HG03095 (cell line): ENCODE data around the gene SEC11C.

Experiments used
- ATAC-seq: cut with Tn5 transposase; IDR thresholded peaks from one replicate; pipeline ENCODE4 v1.9.1; 2021; ENCODE audit warnings: moderate library complexity; ENCODE audit not compliant: unreplicated experiment

Gene SEC11C

DNA sequence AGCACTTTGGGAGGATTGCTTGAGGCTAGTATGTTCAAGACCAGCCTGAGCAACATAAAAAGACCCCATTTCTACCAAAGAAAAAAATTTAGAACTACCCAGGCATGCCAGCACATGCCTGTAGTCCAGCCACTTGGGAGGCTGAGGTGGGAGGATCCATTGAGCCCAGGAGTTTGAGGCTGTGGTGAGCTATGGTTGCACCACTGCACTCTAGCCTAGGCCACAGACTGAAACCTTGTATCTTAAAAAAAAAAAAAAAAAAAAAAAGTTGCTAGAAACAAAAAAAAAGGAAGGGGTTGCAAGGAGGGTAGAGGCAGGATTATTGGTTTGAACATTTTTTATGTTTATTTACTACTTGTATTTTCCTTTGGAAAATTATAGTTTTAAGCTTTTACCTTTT is 4.8 kb downstream of the SEC11C start:
- no peak for ATAC-seq

DNA sequence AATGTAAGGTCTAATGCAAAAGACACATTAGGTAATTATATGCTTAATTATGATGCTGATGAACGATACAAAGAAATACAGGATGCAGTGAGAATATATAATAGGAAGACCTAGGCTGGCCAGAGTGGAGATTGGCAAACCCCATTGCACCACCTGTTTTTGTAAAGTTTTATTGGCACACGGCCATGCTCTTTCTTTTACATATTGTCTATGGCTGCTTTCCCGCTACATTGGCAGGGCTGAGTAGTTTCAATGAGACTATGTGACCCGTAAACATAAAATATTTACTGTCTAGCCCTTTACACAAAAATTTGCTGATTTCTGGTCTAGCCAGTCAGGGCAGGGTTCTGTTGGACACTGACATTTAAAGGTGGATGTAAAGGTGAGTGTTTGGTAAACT is 5.4 kb downstream of the SEC11C start:
- no peak for ATAC-seq

DNA sequence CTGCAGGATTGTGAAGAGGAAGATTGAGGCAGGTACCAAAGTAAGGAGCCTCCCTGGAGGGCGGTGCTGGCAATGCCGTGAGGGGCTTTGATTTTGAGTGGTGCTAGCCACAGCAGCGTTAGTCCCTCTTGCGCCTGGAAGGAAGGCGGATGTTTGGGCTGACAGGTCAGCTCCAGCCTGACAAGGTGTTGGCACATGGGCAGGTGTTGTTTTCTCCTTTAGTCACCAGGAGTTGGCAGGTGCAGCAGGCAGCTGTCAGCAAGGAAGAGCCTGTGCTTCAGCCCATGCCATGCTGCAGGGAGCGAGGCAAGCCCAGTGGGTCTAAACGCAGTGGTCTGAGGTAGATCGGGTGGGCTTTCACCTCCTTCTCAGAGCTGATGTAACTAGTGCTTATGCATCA is 8.5 kb downstream of the SEC11C start:
- no peak for ATAC-seq

DNA sequence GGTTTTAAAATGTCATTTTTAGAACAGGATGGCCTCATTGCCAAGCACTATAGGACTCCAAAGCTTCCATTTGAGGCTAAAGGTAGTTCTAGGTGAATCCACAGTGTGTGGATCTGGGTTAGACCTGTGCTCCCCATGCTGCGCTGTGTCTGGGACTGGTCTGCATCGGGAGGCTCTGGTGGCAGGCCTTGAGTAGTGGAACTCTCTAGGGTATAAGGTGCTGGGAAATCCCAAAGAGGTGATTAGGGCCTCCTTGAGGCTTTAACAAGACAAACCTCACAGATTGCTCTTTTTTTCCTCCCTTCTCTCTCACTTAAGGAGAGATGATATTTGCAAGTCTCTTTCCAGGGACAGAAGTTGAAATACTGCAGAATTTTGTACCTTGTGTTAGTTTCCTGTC is 9.3 kb downstream of the SEC11C start:
- ATAC-seq = no peak

DNA sequence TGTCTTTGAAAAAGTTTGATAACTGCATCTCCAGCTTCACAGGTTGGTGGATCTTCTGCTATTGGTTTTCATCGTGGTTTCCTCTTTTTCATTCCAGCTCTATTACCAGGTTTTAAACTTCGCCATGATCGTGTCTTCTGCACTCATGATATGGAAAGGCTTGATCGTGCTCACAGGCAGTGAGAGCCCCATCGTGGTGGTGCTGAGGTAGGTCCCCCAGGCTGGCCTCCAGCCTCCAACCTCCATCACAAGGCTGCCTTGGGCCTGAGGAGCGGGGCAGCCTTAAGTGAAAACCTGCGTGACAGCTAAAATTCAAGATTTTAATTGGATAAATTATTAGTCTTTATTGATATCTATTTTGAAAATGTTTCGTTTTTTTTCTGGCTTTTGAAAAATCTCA is 9.7 kb downstream of the SEC11C start:
- ATAC-seq = no peak

DNA sequence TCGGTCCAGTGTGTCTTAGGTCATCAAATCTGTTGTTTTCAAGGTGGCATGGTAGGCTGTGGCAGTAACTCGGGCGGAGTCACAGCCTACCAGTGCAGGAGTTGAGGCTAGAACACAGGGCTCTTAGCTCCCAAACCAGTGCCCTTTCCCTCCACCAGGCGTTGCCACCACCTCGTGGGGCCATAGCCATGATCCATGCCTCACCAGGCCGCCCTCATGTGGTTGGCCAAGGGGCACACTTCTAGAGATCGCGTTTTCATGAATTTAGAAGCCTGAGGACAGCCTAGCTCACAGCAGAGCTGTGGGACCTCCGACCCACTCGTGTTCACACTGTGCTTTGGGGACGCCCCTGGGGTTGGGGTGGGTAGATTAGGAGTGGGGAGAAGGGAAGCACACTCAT is 10.6 kb downstream of the SEC11C start:
- no peak for ATAC-seq

DNA sequence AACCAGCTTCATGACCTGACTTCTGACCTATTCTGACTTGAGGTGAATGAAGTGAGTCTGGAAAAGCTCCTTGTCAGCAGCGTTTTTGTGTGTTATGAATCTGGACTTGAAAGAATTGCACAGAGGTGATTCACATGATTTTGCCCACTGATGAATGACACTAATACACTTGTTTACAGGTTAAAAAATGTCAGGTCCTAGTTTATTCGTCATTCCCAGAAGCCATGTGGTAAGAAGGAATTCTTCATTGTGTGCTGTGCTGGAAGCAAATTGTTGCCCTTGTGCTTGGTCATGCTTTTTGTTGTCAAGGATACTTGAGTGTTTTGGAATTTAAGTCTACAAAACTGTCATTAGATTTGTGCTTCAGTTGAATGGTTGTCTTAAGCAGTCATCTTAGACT is 15.5 kb downstream of the SEC11C start:
- no peak for ATAC-seq

DNA sequence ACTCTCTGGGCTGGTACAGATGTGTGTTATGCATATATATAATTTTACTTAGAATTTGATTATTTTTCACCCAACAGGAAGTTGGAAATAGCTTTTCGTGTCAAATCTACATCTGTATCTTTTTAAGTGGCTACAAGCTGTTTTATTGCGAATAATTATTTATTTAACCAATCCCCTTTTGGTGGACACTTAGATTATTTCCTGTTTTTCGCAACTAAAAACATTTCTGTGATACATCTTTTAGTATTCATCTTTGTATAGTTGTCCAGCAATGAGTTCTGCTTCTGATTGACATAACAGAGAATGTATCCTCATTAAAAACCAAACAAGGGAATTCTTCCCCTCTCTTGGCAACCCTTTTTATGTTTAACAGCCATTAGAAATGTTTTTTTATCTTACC is 16.6 kb downstream of the SEC11C start:
- ATAC-seq = no peak

DNA sequence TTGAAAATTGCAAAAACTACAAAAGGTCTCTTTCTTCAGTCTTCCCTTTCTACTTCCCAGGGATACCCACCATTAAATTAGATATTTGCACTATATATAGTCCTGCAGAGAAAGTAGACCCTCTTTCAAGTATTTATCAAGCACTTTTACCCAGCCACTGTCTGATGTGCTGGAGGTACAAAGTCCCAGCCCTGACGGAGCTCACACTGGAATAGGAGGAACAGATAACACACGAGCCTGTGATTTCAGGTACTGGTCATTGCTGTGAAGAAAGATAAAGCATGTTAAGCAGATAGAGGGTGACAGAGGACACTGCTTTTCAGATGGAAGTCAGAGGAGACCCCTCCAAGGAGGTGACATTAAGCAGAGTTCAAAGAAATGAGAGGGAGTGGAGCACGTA is 19.6 kb downstream of the SEC11C start:
- ATAC-seq = no peak

DNA sequence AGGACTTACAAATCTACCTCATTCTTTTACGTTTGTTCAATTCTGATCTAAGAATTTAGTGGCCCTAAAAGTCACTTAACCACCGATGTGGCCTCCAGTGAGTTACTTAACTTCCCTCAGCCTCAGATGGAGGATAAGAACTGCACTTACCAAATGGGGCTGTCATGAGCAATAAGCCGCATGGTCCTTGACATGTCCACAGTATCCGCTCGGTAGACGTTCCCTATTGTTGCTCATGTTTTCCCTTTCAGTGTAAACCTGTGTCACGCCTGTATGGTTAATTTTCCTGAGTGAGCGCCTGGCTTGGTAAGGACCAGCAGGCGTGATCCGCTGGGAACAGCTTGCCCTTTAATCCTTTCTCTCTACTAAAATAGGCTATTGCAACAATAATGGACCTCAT is 20.3 kb downstream of the SEC11C start:
- ATAC-seq = no peak

DNA sequence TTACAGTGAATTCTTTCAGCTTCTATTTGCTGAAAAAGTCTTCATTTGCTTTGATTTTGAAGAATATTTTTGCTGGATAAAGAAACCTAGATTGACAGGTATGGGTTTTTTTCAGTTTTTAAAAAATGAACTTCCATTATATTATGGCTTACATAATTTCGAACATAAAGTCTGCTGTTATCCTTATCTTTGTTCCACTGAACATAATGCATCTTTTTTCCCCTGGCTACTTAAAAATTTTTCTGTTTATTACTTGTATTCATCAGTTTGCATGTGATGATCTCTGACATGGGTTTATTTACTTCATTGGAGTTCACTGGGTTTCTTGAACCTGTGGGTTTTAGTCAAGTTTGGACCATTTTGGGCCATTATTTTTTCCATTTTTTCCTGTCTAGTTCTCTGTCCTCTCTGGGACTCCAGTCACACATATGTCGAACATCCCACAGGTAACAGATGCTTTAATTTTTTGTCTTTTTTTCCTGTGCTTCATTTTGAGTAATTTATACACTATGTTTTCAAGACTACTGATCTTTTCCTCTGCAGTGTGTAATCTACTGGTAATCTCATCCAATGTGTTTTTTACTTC is 33.1 kb downstream of the SEC11C start:
- no peak for ATAC-seq

DNA sequence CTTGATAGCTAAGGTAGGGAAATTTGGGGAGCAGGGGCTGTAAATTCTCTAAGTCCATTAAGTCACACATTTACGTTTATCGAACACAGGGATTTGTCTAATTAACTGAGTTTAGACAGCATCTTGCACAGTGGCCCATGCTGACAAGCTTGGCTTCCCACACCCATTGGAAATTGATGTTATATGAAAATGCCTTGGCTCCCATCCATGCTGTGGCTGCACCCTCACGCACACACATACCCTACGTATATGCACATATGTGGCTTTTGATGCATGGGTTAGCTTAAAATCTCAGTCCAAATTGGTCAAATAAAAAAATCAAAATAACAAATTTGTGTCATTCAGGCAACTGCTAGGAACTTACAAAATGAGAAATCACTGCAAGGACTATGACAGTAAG is 37.8 kb downstream of the SEC11C start:
- no peak for ATAC-seq

DNA sequence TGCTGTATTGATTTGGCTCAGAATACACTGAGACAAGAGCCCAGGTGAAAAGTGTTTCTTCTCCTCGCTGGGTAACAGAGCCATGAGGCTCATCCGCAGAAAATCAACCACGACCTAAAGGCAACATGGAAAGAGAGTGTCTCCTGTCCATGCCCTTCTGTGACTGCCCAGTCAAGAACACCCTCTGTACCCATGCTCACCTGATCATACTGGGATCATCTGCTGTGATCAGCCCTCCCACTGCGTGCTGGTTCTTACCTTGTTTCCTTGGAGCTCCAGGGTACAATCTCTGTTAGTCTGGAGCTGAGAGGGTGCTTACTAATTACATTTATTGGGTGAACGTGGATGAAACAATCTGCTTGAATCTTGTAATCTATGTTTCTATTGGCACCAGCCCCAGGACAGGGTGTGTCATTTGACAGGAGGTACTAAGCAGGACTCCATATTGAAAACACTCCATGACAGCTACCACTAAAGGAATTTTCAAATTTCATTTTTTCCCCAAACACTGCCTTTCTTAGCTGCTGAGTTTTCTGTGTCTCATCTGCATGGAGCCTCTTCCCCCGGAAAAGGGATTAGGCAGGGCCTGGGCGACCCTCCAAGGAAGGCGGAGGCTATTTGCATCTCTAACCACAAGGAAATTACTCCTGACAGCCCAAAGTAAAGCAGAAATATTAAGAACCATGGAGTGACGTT is 40.6 kb downstream of the SEC11C start:
- ATAC-seq = no peak

DNA sequence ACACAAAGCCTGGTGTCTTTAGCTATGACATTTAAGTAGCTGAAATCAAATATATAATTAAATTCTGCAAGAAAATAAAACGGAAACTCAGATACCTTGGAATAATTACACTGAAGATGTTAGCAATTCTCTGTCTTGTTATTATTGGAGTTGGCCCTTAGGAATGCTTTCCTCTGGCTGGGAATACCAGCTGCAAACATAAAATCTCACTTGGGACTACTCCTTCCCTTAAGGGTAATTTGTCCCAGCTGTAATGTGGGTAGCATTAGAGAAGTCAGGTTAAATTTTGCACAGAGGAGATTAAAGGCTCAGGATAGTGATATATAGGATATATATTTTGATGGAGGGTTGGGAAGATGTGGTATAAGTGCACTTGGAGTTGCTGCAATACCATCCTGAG is 43.0 kb downstream of the SEC11C start:
- no peak for ATAC-seq

DNA sequence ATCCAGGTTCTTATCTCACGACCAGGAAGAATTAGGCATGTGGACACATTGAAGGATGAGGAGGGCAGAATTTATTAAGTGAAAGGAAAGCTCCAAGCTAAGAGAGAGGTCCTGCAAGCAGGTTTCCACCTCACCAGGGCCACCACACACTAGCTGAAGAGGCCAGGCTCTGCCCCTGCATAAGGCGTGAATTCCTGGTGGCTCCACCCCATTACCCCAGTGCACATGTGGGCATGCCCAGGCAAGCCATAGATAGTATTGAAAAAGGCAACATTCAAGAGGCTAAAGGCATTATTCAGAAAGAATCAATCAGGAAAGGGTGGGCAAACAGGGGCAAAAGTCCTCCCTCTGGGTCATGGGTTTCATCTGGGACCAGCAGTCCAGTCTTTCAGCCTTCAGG is 49.3 kb downstream of the SEC11C start:
- ATAC-seq = no peak

DNA sequence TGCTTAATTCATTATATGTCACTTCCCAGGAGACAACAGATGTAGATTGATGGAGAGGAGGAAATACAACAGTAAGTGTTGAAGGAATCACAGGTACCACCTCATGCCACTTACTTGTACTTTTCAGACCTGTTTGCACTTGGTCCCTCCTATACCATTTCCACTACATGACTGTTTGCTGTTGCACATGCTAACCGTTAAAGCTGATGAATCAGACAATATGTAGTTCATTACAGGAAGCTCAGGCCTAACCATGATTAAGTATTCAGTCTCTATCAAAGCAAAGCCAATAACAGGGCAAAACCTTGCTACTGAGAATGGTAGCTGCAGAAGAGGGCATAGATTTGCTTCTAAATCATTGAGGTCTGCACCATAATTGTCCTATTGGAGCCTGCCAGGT is 50.1 kb downstream of the SEC11C start:
- ATAC-seq = no peak

DNA sequence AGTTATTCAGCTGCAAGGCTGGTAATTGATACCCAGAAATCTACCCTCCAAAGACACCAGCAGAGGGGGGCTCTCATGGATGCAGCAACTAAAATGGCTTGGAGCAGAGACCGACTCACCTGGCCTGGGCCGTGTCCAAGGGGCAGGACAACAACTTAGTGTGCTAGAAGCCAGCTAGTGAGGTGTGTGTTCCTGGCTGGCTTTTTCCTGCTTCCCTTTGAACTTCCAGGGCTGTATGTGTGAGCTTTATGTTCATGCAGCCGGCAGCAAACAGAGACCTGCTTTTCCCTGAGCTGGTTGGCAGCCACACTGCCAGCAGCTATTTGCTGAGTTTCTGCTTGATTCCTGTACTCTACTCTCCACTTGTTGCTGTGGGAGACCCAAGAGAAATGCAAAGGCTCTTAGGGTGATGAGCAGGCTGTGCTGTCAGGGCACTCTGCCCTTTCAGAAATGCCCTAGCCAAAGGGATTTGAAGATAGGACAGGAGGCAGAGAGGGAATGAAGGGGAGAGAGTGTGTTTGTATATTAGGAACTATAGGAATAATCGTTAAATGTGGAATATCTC is 56.6 kb downstream of the SEC11C start:
- ATAC-seq = no peak

DNA sequence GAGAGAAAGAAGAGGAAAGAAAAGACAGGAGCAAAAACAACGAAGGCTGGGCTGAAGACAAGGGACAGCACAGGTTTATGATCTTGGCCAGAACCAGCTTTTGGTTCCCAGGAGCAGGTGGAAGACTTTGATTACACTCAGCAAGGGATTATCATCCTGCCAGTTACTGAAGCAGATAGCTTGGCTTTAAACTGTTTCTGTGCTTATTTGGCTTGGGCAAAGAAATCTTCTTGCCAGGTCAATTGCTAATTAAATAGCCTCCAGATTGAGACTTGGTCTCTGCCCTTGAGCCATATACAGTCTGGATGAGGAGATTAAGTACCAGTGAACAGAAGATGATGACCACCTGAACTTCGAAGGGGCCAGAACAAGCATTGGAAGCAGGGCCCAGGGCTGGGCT is 58.0 kb downstream of the SEC11C start:
- no peak for ATAC-seq

DNA sequence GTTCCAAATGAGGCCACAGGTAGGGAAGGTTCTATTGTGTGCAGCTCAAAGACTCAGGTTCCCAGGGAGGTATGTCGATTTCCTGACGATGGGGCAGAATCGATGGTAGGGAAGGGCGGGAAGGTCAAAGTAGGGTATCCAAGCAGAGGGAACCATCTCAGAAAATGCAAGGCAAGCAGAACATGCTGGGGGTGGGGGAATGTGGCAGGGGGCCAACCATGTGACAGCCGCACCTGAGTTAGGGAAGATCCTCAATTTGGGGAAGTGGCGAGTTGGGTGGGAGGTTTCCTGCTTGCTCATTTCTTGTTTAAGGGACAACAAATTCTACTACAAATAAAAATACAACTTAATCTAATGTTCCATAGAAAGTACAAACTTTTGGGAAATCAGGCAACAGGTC is 58.5 kb downstream of the SEC11C start:
- ATAC-seq = no peak

DNA sequence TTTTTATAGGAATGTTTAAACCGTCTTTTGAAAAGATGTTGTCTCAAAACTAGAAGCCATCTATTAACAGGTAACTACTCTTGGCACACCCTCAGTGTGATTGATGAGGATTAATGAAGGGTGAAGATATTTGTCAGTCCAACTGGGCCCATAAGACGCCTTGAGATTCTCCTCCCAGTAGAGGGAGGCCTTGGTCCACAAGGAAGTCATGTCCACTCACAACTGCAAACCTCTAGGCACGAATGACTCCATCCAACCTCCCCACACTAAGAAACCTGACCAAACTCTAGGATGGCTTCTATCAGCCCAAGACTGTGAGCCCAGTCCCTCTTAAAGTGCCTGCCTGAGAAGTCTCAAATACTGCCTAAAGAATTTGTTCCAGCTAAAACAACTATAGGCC is 61.1 kb downstream of the SEC11C start:
- no peak for ATAC-seq

DNA sequence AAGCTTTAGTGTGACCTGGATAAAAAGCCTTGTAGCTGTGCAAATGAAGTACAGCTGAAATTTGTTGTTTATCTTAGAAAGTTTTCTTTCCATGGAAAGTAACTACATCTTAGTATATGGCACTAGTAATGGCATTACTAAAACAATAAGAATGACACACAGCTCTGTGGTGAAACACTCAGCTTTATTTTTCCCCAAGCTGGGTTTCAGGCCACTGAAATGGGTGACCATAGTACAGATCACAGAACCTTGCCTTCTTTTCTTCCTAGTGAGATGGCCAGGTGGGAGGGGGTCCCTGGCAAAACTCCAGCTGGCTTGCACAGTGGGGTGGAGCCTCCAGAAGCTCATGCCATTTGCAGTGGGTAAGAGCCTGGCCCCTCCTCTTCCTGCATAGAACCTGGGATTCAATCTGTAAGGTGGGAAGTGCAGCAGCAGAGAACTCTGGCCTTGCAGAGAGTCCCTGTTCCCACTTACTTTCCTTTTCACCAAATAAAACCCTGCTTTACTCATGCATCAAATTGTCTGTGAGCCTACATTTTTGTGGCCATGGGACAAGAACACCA is 62.7 kb downstream of the SEC11C start:
- no peak for ATAC-seq

DNA sequence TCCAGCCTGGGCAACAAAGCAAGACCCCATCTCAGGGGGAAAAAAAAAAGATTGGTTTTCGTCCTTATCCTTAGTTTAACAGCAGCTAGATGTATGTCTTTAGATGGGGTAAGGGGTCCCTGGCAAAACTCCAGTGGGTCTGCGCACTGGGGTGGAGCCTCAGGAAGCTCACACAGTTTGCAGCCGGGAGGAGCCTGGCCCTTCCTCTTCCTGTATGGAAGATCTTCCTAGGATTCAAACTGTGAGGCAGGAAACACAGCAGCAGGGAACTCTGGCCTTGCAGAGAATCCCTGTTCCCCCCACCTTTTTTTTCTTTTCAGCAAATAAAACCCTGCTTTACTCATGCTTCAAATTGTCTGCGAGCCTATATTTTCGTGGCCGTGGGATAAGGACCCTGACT is 67.8 kb downstream of the SEC11C start:
- no peak for ATAC-seq
